NOMO-1 treated with dmso at 0.1 percent for 144 hours (cell line): ENCODE data around the gene MOBP.

Experiments
- DNase-seq: peaks from one replicate; lab custom pipeline; 2025; ENCODE audit not compliant: unreplicated experiment; lab: John Stamatoyannopoulos, UW

MOBP gene

DNA sequence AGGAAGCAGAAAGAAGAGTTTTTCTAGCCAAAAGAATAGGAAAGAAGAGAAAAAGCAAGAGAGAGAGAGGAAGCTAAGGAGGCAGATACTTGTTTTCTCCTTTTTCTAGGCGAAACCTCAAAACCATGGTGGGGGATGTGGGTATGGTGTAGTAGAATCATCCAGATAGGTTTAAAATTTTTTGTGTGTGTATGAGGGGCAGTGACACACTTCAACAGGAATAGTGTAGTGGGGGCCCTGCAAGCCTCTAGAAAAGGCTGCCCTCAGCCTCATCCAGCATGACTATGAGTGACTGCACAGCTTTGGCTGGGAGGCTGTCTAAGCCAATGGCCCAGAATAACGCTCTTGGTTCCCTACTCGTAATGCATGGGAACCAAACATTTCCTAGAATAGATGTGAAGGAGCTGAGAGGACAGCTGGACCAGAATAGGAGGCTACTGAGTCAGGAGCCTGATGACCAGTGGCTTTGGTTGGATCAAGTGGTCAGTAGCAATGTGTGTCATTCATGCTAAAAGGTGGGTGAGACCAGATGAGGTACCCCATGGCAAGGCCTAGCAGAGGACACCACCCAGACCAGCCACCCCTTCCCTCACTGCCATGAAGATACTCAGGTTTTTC is 24.4 kb downstream of the MOBP start:
- no peak for DNase-seq

GRCh38 chr3:39494781-39495180 is 27.3 kb downstream of the MOBP start:
- no peak for DNase-seq

- DNase-seq: no peak
Measured at GRCh38 chr3:39497753-39498152, 30.3 kb downstream of the MOBP start.

- no peak for DNase-seq
Measured at GRCh38 chr3:39499651-39500273, 32.3 kb downstream of the MOBP start.

DNA sequence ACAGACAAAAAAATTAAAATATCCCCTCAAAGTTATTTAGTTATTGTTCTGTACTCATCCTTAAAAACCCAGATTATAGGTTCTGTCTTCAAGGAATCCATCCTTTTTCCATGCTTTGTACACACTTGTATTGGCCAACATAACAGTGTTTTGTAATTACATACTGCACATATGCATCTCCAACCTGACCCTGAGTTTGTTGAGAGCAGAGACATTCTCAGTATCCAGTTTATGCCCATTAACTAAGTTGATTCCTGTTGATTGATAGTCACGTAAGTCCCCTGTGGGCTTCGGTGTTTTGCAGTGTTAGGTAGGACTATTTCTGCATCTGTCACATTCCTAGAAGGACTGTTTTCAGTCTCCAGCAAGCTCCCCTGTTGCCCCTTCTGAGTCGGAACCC is 33.6 kb downstream of the MOBP start:
- DNase-seq: no peak

DNA sequence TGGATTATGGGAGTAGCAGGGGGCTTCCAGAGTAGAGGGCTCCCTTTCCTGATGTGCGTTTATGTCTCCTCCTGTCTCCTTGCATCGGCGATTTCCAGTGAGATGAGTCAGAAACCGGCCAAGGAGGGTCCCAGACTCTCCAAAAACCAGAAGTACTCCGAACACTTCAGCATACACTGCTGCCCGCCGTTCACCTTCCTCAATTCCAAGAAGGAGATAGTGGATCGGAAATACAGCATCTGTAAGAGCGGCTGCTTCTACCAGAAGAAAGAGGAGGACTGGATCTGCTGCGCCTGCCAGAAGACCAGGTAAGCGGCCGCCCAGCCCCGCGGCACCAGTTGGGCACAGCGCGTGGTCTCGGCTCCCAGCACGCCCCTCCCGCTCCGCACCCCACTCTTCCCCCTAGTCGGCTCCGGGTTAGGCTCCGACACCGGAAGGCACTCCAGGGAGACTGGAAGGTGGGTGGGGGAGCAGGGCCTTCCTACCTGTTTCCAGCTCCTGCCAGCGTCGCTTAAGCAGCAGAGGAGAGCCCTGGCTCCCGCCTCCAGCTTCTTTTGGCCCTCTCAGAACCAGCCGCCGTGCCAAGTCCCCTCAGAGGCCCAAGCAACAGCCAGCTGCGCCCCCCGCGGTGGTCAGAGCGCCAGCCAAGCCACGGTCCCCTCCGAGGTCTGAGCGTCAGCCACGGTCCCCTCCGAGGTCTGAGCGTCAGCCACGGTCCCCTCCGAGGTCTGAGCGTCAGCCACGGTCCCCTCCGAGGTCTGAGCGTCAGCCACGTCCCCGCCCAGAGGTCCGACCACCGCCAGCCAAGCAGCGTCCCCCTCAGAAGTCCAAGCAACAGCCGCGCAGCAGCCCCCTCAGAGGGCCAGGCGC is 34.7 kb downstream of the MOBP start:
- DNase-seq: no peak

GRCh38 chr3:39502838-39503145 is 35.3 kb downstream of the MOBP start:
- no peak for DNase-seq

GRCh38 chr3:39505866-39506742 is 38.6 kb downstream of the MOBP start:
- no peak for DNase-seq

- DNase-seq: no peak
Measured at GRCh38 chr3:39506863-39507262, 39.4 kb downstream of the MOBP start.

DNA sequence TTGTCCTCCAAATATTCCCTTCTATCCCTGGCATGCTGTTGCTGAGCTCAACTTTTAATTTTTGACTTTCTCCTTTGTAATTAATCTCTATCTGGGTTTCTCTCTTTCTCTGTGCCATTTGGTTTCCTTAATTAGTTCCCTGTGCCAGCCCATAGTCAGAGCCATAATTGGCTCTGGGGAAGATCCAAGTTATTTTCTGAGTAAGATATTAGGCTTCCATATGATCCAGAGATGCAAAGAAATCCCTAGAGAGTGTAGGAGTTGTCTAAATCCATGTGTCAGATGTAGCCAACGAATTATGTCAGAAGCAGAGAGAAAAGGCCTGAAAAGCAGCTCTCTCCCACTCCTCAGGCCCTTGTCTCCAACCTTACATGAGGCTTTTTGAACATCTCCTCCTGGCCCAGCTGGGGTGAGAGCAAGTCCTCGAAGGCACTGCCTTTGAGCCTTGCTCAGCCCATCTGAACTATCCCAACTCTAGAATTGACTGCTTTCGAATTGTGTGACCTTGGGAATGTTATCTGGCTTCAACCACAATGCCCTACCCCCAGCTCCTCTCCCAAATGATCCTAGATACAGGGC is 46.4 kb downstream of the MOBP start:
- no peak for DNase-seq

DNA sequence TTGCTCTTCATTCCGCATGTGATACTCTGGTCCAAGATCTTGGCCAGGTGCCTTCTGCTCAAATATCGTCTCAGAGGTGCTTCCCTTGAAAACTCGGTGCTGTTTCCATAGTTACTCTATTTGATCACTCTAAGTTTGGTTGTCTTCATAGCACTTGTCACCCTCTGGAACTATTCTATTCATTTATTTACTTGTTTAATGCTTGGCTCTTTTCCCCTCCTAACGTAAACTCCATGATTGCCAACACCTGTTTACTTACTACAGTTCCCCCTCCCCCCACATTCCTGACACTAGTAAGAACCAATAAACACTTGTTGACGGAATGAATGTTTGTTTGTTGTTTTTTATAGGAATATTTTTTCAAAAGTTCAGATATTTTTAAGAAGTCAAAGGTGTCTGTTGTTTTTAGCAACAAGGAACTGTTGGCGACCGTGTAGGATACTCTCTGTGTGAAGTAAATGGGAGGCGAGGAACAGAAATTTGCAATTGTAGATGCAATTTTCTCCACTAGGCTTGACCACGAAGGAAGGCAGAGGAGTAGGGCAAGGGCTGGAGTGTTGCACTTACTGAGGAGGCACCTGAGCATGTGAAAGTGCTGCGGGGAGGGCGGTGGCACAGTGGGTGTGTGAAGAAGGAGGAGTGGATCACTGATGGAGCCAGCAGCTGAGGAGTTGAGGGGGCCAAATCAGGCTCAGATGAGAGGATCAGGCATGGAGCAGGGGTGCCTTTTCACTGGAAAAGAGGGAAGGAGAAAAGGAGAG is 48.4 kb downstream of the MOBP start:
- no peak for DNase-seq

DNA sequence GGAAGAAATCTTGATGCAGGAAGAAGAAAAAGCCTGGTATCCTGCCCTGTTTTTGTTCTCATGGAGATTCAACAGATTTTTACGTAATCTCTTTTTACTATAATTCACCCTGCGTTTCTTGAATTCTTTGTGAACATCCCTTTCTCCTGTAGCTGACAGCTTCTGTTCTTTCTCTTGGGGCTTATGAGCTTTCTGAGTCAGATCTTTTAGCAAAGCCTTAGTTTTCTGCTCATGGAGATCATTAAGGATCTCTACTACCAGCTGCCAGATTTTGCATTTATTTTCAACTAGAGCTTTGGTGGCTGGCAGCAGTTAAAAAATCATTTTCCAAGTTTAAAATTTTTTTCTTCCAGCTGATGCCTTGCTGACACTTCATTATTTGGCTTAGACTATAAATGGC is 51.6 kb downstream of the MOBP start:
- DNase-seq: no peak

DNA sequence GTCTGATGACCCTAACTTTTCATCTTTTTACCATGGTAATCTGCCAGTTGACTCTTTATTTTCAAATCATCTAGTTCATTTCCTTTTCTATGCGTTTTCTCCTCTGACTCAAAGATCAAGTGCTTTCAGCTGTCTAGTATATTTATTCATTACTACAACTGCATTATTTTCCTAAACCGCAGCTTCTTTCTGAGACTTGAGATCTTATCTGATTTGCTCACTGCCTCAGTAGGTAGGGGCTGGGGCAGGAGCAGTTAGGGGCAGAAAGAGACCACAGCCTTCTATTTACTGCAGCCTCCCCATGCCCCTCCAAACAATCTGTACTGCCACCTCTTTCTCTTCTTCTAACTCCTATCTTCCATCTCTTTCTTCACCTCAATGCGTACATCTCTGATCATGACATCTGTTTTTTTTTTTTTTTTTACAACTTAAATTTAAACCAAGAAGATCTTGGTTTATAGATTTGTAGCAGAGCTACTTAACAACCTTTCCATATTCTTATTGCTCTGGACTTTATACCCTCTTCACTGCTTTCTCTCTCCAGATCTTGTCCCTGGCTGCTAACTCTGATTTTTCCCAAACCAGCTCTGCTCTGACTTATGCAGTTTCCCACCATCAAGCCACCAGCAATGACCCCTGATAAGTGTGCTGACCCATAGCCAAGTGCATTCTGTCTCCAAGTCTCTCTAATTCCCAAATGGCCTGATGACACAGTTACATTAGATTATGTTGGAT is 52.2 kb downstream of the MOBP start:
- DNase-seq: no peak

GRCh38 chr3:39521456-39521855 is 54.0 kb downstream of the MOBP start:
- DNase-seq: no peak

DNA sequence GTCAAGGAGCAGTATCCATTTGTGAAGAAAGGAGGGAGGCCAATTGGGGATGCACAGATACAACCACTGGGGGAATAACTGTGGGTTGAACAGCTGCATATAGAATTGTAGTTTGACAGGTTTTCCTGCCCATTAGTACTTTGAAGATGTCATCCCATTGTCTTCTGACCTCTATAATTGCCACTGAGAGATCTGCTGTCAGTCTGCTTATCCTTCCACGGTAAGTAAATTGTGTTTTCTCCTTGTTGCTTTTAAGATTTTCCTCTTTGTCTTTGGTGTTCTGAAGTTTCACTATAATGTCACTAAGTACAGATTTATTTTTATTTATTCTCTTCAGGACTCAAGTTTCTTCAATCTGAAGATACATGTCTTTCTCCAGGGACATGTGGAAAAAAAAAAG is 56.6 kb downstream of the MOBP start:
- no peak for DNase-seq

GRCh38 chr3:39528844-39529243 is 61.4 kb downstream of the MOBP start:
- DNase-seq: no peak

GRCh38 chr3:39529577-39529976 is 62.1 kb downstream of the MOBP start:
- no peak for DNase-seq

- no peak for DNase-seq
Measured at GRCh38 chr3:39531066-39531465, 63.6 kb downstream of the MOBP start.

- DNase-seq: no peak
Measured at GRCh38 chr3:39531665-39532064, 64.2 kb downstream of the MOBP start.

DNA sequence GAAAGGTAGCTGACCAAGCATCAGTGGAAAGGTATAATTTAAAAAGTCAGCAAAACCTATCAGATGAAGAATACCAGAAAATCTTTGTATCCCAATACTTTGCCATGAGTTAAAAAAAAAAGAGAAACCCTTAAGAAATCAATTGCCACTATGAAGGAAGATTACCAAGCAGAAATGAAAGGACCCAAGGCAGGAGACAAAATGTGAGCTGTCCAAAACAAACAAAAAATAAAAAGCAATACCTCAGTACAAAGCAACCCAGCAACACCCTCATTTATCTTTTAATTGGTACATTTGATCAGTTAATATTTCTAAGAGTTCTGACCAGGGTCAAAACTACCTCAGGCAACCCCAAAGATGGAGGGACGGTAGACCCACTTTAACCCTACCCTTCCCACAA is 65.3 kb downstream of the MOBP start:
- DNase-seq: no peak
